Effector memory CD4-positive, alpha-beta T cell (primary cell): Measurements from ENCODE around the gene CD96.

ENCODE experiments used
- DNase-seq, 3 donors: peaks; one replicate each; pipeline ENCODE4 v3.0.0-alpha.2; 2020
- H3K27ac ChIP-seq: 2 replicates; pipeline ENCODE4 v1.7.0; 2013; ENCODE audit warnings: mild to moderate bottlenecking, low read length, moderate library complexity; ENCODE audit not compliant: insufficient read depth, poor library complexity, severe bottlenecking
- H3K27me3 ChIP-seq: replicated peaks from 2 replicates; pipeline ENCODE4 v1.7.0; 2013; ENCODE audit warnings: mild to moderate bottlenecking, low read length; ENCODE audit not compliant: insufficient read depth, control insufficient read depth, poor library complexity, severe bottlenecking
- H3K36me3 ChIP-seq: 2 replicates; pipeline ENCODE4 v1.7.0; 2013; ENCODE audit warnings: mild to moderate bottlenecking, low read length, moderate library complexity; ENCODE audit not compliant: control insufficient read depth, insufficient read depth
- H3K4me1 ChIP-seq: 2 replicates; pipeline ENCODE4 v1.7.0; 2013; ENCODE audit warnings: low read length, mild to moderate bottlenecking; ENCODE audit not compliant: control insufficient read depth, insufficient read depth, poor library complexity, severe bottlenecking
- H3K4me3 ChIP-seq: 2 replicates; pipeline ENCODE4 v1.7.0; 2013; ENCODE audit warnings: low read length, low read depth, mild to moderate bottlenecking; ENCODE audit not compliant: insufficient read depth, poor library complexity, severe bottlenecking
- H3K9me3 ChIP-seq: 2 replicates; pipeline ENCODE4 v1.7.0; 2013; ENCODE audit warnings: mild to moderate bottlenecking, low read length, moderate library complexity; ENCODE audit not compliant: control insufficient read depth

Gene CD96

DNA sequence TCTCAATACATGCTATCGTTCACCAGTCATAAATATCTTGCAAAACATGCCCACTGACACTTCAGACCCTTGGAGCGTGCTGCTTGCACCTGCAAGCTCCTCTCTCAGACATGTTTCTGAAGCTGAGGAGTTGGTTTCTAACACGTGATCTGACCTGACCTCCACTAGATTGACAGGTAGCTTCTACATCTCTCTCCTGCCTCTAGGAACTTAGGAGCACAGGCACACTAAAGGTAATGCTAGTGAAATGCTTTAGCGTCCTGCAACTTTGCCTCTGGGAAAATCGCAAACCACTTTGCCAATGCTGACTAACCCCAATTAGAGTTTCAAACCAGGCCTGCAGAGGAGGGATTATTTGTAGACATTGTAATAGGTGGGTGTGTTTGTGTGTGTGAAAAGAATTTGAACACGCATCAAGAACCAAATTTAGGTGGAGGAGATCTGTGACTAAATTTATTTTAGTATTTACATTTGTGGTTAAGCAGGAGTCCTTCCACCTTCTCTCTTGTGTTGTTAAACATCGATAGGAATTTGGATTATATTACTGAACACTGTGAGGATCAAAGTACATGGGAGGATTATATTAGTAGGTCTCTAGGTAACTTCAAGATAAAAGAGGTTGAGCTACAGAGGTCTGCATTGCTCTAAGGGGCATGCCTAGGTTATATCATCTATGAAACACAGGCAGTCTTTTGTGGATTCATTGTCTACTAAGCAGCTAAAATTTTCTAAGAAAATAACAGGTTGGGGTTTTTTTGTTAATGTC, 139.8 kb downstream of the CD96 start:
- no peak overlapping the region for H3K27ac ChIP-seq
- no peaks in the 10 kb centered on the region for H3K36me3 ChIP-seq
- H3K4me3 ChIP-seq: no peak overlapping the region
- no peaks in the 10 kb centered on the region for H3K27me3 ChIP-seq
- DNase-seq: no peak
- no peaks in the 10 kb centered on the region for H3K9me3 ChIP-seq
- peaks cover 6% of the 10 kb centered on the region for H3K4me1 ChIP-seq

DNA sequence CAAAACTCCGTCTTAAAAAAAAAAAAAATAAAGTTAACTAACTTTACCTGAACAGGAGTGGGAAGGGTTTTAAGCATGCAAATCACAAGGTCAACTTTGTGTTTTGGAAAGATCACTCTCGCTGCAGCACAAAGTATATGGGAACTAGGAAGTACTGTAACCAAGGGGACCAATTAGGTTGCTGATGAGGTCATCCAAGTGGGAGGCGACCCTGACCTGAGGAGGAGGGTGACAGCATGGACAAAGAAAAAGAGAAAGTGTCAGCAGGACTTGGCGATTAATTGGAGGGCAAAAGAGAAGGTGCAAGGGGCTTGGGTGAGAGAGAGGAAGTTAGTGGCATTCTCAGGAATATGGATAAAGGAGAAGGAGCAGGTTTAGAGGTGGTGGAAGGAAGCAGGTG, 142.6 kb downstream of the CD96 start:
- Histone ChIP-seq H3K4me3 (no peak overlapping the region), H3K9me3 (no peaks in the 10 kb centered on the region), H3K36me3 (no peaks in the 10 kb centered on the region), H3K4me1 (no peaks in the 10 kb centered on the region), H3K27me3 (no peaks in the 10 kb centered on the region), H3K27ac (no peak overlapping the region)
- no peak for DNase-seq

DNA sequence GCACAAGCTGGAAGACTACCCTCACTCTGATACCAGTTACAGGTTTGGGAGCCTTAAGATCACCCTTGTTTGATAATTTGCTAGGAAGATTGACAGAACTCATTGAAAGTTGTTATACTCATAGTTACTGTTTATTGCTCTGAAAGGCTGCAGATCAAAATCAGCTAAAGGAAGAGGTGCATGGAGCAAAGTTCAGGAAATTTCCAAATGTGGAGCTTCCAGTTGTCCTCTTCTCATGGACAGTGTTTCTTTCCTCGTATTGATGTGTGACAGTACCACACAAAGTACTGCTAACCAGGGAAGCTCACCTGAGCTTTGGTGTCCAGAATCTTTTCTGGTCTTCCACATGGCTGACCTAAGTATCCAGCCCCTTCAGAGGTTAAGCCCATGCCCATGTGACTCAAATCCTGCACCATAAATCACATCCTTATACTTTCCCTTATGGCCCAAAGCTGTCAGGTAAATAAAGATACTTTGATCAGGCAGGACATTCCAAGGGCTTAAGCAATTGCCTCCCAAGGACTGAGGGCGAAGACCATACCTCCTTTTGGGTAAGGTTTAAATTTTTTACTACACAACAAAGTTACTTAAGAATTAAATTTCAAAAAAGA, 146.3 kb downstream of the CD96 start:
- Histone ChIP-seq H3K27ac (no peak overlapping the region), H3K36me3 (no peaks in the 10 kb centered on the region), H3K4me3 (no peak overlapping the region), H3K9me3 (no peaks in the 10 kb centered on the region), H3K27me3 (no peaks in the 10 kb centered on the region), H3K4me1 (no peaks in the 10 kb centered on the region)
- DNase-seq: no peak

DNA sequence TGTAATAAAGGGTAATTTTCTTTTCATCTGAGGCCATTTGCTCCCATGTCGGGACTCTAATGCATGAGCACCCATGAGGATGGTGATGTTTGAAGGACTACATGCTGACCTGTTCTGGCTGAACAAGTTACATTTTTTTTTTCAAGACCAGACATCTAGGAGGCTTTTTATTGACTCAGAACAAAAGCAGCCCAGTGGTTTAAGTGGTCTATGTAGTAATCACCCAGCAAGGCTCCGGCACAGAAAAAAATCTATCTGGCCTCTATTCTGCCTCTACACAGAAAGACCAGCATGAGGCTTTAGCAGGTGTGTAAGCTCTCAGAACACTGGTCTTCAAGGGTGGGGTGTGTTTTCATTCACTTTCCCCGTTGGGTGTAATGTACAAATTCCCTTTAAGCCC, 148.2 kb downstream of the CD96 start:
- Histone ChIP-seq H3K36me3 (no peaks in the 10 kb centered on the region), H3K4me3 (no peak overlapping the region), H3K4me1 (no peaks in the 10 kb centered on the region), H3K27ac (no peak overlapping the region), H3K27me3 (no peaks in the 10 kb centered on the region), H3K9me3 (no peaks in the 10 kb centered on the region)
- DNase-seq: no peak

DNA sequence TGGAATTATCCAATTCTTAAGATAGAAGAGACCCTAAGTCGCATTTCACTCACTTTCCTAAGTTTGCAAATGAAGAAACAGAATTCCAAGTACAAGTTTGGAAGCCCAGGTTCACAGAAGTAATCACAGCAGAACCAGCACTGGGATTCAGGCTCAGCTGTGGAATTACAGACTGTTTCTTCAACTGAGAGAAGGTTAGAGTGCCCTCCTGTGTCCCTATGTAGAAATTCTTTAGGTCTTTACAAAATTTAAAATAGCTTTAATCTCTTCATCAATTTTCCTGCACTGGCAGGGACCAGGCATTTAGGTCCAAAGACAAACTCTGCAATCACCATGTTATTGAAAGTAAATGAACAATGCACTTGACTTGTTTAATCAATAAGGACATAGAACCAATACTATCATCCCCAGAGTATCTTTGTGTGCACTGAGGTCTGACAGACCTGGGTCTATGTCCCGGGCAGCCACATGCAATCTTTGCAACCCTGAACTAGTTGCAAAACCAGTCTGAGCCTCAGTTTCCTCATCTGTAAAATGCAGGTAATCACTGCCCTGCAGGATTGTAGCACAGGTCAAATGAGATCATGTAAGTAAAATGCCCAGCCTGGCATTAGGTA, 149.4 kb downstream of the CD96 start:
- H3K27me3 ChIP-seq: no peaks in the 10 kb centered on the region
- no peak overlapping the region for H3K27ac ChIP-seq
- H3K4me3 ChIP-seq: no peak overlapping the region
- no peak for DNase-seq
- H3K4me1 ChIP-seq: no peaks in the 10 kb centered on the region
- H3K9me3 ChIP-seq: no peaks in the 10 kb centered on the region
- no peaks in the 10 kb centered on the region for H3K36me3 ChIP-seq

DNA sequence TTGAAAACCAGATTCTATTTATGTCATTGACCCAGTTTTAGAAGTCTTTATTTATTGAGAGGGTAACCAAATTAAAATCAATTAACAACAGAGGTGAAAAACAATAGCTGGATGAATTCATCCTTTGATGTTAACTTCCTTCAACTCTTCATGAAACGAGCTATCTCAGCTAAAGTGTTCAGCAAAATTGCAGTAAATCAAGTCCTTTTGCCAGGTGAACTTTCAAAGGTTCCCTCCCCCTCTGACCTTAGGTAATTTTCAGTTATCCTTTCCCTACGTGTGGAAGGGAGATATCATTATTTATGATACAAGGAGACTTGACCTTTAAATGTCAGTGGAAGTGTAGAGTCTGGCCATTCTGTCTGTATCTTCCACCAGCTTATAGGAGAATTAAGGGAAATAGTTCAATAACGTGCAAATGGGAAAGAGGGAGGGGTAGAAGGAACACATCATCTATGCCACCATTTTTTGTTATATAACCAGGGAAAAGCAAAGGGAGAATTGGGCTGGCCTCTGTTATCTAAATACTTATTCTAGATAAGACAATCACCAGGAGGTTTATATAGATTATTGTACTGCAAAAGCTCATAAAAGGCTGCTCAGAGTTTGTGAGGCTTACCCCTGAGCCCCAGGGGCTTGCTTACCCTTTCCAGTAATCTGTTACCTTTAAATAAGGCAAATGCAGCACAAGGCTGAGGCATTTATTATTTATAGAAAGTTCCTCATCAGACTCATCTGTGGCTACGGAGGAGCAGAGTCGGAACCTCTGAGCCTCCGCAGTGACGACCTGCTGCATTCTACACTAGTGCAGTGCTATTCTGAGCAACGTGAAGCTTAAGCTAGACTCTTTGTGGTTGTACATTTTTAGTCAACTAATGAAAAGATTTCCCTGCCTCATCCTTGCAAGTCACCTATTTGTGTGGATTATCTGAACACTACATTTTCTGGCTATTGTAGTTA, 150.9 kb downstream of the CD96 start:
- Histone ChIP-seq H3K4me3 (no peak overlapping the region), H3K9me3 (no peaks in the 10 kb centered on the region)

DNA sequence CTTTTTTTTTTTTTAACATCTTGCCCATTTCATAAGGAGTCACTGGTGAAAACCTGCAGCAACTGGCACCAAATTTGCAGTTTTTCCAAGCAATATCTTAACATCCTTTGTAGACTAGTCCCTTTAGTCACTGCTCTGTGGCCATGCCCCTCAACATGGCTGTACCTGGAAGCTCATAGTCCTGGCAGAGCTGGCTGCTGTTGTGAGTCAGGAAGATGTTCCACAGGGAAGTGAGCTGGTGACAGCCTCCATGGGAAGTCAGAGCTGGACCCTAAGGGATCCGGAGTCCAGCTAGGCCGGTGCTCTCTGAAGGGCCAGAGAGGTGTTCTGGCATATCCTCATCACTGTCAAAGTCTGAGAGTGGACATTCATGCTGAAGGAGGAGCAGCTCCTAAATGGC, 152.5 kb downstream of the CD96 start:
- Histone ChIP-seq H3K36me3 (no peaks in the 10 kb centered on the region), H3K27me3 (no peaks in the 10 kb centered on the region), H3K9me3 (no peaks in the 10 kb centered on the region), H3K4me3 (no peak overlapping the region), H3K4me1 (no peaks in the 10 kb centered on the region), H3K27ac (no peak overlapping the region)
- no peak for DNase-seq

More for the DNA sequence above, 150.9 kb downstream of the CD96 start:
- Histone ChIP-seq H3K27ac (no peak overlapping the region), H3K27me3 (no peaks in the 10 kb centered on the region), H3K4me1 (no peaks in the 10 kb centered on the region), H3K36me3 (no peaks in the 10 kb centered on the region)
- DNase-seq: no peak

DNA sequence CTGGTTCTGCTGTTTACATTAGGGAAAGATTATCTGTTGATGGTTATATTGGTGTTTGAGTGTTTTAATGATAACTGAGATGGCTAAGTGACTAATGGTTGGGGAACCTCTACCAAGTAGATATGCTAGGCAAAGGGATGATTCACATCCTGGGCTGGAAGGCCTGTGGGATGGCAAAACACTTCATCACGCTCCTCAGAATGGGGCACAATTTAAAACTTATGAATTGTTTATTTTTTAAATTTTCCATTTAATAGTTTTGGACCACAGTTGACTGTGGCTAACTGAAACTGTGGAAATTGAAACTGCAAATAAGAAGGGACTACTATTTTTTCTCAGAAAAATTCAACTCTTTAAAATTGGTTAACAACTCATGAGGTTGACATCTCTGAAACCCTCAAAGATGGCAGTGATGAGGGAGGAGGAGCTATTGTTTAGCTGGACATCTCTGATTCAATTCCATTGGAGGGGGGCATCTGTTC, 153.7 kb downstream of the CD96 start:
- H3K27ac ChIP-seq: no peak overlapping the region
- H3K4me1 ChIP-seq: no peaks in the 10 kb centered on the region
- no peak for DNase-seq
- no peaks in the 10 kb centered on the region for H3K36me3 ChIP-seq
- no peaks in the 10 kb centered on the region for H3K27me3 ChIP-seq
- no peaks in the 10 kb centered on the region for H3K9me3 ChIP-seq
- no peak overlapping the region for H3K4me3 ChIP-seq

DNA sequence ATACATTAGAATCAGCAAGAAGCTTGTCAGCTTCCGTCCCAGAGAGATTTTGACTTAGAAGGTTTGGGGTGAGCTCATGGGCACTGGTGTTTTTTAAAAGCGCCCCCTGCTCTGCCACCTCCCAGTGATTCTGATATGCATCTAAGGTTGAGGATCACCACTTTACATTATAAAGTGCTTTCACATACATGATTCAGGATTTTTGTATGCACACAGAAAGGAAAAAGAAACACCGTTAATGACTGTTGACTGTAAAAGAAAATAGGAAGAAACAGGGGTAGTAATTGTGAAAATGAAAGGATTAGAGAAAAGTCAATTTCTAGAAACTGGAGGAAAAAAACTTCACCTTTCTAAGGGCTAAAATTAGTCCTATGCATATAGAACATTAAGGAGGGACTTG, 158.1 kb downstream of the CD96 start:
- Histone ChIP-seq H3K9me3 (no peaks in the 10 kb centered on the region), H3K27ac (no peak overlapping the region), H3K36me3 (no peaks in the 10 kb centered on the region), H3K4me3 (no peak overlapping the region), H3K27me3 (no peaks in the 10 kb centered on the region), H3K4me1 (no peaks in the 10 kb centered on the region)
- DNase-seq: no peak
